GM21526 (cell line): Measurements from ENCODE around the gene SREK1IP1.

Experiments used
- ATAC-seq: cut with Tn5 transposase; IDR thresholded peaks from one replicate; pipeline ENCODE4 v1.9.1; 2021; ENCODE audit warnings: moderate library complexity; ENCODE audit not compliant: unreplicated experiment, low FRiP score

The SREK1IP1 gene

GRCh38 chr5:64768358-64769312 is at the start of gene SREK1IP1, which contains the start of gene CWC27:
Gene SREK1IP1, minus strand, starts transcription at chr5:64768691. Its CDS starts 174 bp downstream, at chr5:64768517.
Gene CWC27, plus strand, starts transcription at chr5:64768930. Its CDS starts 217 bp downstream, at chr5:64769147.
- peak; percentile 96 for ATAC-seq

DNA sequence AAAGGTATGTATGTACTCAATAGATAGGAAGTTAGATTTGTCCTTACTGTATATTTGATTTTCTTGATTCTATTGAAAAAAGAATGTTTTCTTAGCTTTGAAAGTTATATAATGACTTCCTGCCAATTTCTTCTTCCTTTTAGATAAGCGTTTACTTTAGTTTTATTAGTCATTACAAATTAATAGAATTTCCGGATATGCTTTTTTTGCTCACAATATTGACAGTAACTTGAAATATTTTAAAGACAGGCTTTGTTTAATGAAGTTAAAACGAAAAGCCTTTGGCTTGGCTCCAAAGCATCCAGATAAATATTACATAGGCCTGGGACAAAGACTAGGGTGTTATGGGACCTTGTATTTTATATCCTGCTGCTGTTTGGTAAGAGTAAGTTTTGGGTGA is 49.8 kb upstream of the SREK1IP1 start:
- no peak for ATAC-seq

GRCh38 chr5:64814073-64814472 is 45.6 kb upstream of the SREK1IP1 start:
- ATAC-seq, result peak; percentile 94

- peak; percentile 44 for ATAC-seq
Measured at GRCh38 chr5:64811050-64811640, 42.7 kb upstream of the SREK1IP1 start.

DNA sequence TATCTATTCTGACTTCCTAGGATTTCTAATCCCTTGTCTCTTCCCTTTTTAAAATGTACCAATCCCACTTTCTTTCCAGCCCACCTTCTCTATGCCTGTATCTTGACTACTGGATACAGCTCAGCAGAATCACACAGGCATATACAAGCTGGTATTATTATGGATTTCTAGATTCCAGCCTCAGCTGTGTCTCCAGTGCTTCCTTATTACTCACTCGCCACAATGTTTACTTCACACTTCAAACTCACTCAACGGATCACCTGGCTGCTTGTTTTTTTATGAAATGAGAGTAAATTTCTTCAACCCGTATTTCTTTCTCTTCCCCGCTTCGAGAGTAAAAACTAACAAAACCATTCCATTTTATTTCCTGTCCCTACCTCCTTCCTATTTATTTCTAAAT is 39.0 kb upstream of the SREK1IP1 start:
- ATAC-seq, result no peak

DNA sequence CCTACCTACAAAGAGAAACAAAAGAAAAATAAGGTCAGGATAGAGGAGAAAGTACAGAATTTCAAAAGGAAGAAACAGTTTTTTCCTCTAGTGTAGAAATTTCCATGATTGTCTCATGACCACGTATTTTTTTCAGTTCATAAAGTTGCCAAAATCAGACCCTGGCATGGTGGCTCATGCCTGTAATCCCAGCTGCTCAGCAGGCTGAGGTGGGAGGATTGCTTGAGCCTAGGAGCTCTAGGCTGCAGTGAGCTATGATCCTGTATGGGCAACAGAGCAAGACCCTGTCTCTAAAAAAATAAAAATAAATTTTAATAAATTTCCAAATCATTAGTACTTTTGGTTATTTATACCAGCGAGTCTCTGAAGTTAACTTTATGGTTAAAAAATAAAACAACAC is 38.0 kb upstream of the SREK1IP1 start:
- ATAC-seq, result no peak

- ATAC-seq, result no peak
Measured at GRCh38 chr5:64800926-64801325, 32.4 kb upstream of the SREK1IP1 start.

- no peak for ATAC-seq
Measured at GRCh38 chr5:64796301-64796700, 27.8 kb upstream of the SREK1IP1 start.

GRCh38 chr5:64794053-64794770 is 25.7 kb upstream of the SREK1IP1 start:
- no peak for ATAC-seq

DNA sequence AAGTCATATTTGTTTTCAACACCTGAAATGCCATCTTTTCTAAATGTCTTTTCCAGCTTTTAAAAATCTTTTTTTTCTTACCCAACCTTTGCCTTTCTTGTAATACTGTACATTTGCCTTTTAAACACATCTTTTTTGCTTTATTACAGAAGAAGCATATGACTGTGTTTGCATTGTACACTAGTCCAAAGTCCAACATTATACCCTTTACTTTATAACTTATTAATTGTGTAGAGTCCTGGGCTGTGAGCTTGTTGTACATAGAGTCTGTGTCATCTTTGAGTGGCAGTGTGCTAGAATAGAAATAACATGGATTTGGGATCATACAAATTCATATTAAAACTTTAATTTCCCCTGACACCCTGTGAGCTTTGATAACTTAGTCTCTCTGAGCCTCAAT is 24.0 kb upstream of the SREK1IP1 start:
- ATAC-seq, result no peak

GRCh38 chr5:64790210-64790609 is 21.7 kb upstream of the SREK1IP1 start:
- ATAC-seq, result no peak

- no peak for ATAC-seq
Measured at GRCh38 chr5:64789457-64789856, 21.0 kb upstream of the SREK1IP1 start.

DNA sequence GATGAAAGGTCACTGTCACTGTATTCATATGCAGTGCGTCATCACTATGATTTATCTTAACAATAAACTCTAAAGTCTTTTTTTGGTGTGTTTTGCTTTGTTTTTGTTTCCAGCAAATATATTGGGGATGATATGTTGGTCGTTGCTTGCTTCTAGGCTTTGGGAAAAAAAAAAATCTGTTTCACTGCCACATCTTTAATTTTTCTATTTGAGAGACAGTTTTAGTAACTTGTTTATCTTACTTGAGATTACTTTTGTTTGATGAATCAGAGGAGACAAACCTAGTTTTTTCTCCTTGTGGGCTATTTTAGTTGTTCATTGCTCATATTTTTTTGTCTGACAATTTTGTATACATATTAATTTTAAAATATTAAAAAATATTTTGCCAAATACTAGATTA is 19.7 kb upstream of the SREK1IP1 start:
- ATAC-seq, result no peak

- no peak for ATAC-seq
Measured at GRCh38 chr5:64786372-64786771, 17.9 kb upstream of the SREK1IP1 start.

DNA sequence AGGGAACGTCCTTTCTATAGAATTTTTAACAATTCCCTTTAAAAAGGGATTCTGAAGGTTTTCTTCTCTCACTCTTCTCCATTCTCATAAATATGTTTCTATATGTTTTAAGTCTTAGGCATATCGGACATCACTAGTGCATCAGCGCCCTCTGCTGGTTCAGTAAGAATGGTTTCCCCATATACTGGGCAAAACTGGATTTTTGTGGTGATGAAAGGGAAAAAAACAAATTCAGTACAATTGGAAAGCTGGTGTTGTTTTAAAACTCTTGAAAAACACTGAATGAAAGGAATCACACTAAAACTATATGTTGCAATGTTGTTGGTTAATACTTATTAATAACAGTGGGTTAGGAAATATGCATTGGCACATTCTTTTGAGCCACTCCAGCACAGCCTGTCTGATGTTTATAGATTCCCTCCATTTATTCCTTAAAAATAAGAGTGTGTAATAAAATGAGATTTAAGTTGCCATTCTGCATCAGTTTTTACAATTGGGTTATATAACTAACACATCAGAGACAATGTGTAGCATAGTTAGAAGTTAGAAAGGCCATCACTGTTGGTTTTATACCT is 16.0 kb upstream of the SREK1IP1 start:
- ATAC-seq, result peak; percentile 87

DNA sequence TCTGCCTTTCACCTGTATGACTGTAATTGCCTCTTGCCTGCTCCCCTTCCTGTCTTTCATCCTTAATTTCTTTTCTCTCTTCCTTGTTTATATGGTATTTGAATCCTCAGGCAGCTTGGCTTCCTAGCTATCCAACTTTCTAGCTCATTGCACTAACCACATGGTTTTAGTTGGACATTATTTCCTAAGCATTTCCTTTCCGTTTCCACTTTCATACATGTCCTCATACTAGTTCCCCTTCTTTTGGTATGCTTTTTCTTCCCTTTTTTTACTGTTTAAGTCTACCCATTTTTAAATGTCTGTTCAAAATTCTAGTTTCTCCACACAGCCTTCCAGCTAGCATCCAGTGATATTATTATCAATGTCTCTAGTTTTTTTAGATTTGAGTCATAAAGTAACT is 6.8 kb upstream of the SREK1IP1 start:
- ATAC-seq, result no peak

DNA sequence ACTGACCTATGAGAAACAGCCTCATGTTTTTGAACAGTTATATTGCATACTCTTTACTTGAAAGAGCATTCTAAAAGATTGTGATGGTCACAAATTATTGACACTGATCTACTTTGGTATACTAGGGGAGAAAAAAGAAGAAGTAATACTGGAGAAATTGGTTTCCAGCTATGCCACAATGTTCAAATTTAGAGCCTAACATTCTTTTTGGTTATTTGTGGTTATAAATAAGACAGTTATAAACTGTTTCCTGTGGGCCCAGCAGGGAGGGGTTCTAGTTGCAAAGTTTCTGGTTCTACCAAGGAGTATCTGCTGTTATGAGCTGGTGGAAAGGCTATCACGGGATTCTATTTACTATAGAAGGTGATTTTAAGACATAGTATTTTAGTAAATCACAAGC is 5.0 kb upstream of the SREK1IP1 start:
- ATAC-seq, result peak; percentile 54

GRCh38 chr5:64771736-64772135 is 3.2 kb upstream of the SREK1IP1 start:
- no peak for ATAC-seq

DNA sequence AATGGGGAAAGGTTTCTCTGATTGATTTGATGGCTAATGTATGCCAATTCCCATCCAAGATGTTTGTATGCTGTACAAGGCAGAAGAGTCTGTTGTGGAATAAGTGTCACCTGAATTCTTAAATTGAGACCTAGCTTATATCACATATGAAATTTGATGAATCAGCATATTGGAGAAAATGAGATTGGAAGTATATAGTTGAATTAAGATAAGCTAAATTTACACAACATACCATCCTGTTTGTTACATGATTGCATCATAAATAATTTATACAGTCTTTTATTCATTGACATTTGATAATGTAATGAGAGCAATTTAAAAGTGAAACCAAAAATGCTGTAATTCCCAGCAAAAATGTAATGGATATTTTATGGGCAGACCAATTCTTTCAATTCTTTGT is 1.4 kb upstream of the SREK1IP1 start:
- no peak for ATAC-seq

- peak; percentile 11 for ATAC-seq
Measured at GRCh38 chr5:64767959-64768357, 533 bp downstream of the SREK1IP1 start.

GRCh38 chr5:64766941-64767340 is 1.6 kb downstream of the SREK1IP1 start:
- ATAC-seq, result no peak
